Fibroblast of pulmonary artery (primary cell): Measurements from ENCODE around the gene MYO6.

Experiments used
- DNase-seq: peaks from one replicate; pipeline ENCODE4 v3.0.0-alpha.2; 2010; ENCODE audit warnings: low read depth
- H3K4me3 ChIP-seq: replicated peaks from 2 replicates; pipeline ENCODE4 v1.5.1; 2011; ENCODE audit warnings: low read depth, mild to moderate bottlenecking, control low read depth, low read length, moderate library complexity
- CTCF ChIP-seq: IDR thresholded peaks from 2 replicates; pipeline ENCODE4 v1.5.1; 2011; ENCODE audit warnings: mild to moderate bottlenecking, control low read depth, low read length, inconsistent platforms; ENCODE audit errors: missing control alignments

MYO6 gene

GRCh38 chr6:75818098-75818855, 69.2 kb downstream of the MYO6 start:
- H3K4me3 ChIP-seq: no peak overlapping the region
- TF ChIP-seq CTCF: no peak
- DNase-seq: no peak

GRCh38 chr6:75819776-75820487, 70.9 kb downstream of the MYO6 start:
- DNase-seq: no peak
- no peak for TF ChIP-seq CTCF
- H3K4me3 ChIP-seq: no peak overlapping the region

- TF ChIP-seq CTCF: no peak
- no peak overlapping the region for H3K4me3 ChIP-seq
- DNase-seq: no peak
Measured at GRCh38 chr6:75824160-75824559, 75.1 kb downstream of the MYO6 start.

GRCh38 chr6:75827163-75827562, 78.1 kb downstream of the MYO6 start:
- no peak for TF ChIP-seq CTCF
- H3K4me3 ChIP-seq: no peak overlapping the region
- DNase-seq: no peak

- no peak for TF ChIP-seq CTCF
- DNase-seq: peak; percentile 9
- no peak overlapping the region for H3K4me3 ChIP-seq
Measured at GRCh38 chr6:75830959-75831885, 82.2 kb downstream of the MYO6 start.

- no peak for TF ChIP-seq CTCF
- H3K4me3 ChIP-seq: no peak overlapping the region
- DNase-seq: no peak
Measured at GRCh38 chr6:75834447-75834846, 85.4 kb downstream of the MYO6 start.
